K562 (cell line): ENCODE data around the gene ERAP2. TPM values are rescaled to one million over a fixed set of nuclear protein-coding genes. Genes with fewer than 3 reads are reported as not detected.

Experiments
- ATAC-seq: fragments of 200-7000 bp; cut with Tn5 transposase; 3 replicates; pipeline ENCODE4 v1.9.1; 2020; ENCODE audit warnings: moderate library complexity
- BruUV-seq: library from RNA; stranded (reverse); fragments of 400-500 nt; replicated peaks from 2 replicates; lab custom pipeline; 2021; lab: Mats Ljungman, UMichigan
- CTCF ChIA-PET: fragments of 300-600 bp; formaldehyde crosslinking; extraction: SDS; loops from one replicate; lab custom pipeline; 2021; ENCODE audit warnings: low intra/inter-chr PET ratio; lab: Yijun Ruan, JAX
- POLR2A ChIA-PET: fragments of 300-600, 350-650 bp; sonication (Branson Sonifier 250); formaldehyde crosslinking; extraction: SDS; loops from one replicate; lab custom pipeline; 2021; ENCODE audit warnings: antibody characterized with exemption, inconsistent platforms; lab: Yijun Ruan, JAX
- DNase-seq, 4 experiments: peaks; one replicate each; pipeline versions ENCODE4 v3.0.0 to v3.0.0-alpha.2; 2011 to 2018; ENCODE audit warnings: low spot score in 3 of 4, mixed read lengths in 3 of 4; ENCODE audit errors: extremely low read depth in 1 of 4
- FAIRE-seq: peaks from 2 replicates; lab custom pipeline; 2011; peaks lifted over from hg19 to GRCh38; lab: Jason Lieb, UNC
- H2AFZ ChIP-seq: 2 replicates; pipeline ENCODE4 v1.6.0; 2011; ENCODE audit warnings: low read depth, low read length, control low read depth, inconsistent platforms
- H3K27ac ChIP-seq: fragments of 200-600 bp; 3 replicates; pipeline ENCODE4 v1.8.0; 2011; ENCODE audit warnings: low read depth, mild to moderate bottlenecking, control low read depth, inconsistent platforms, low read length, moderate library complexity, mixed read lengths; ENCODE audit errors: extremely low read depth
- H3K27me3 ChIP-seq, 2 experiments: fragments of 300-600 bp in 1 of 2; 2 replicates in 1 of 2; 3 replicates in 1 of 2; pipeline versions ENCODE4 v1.6.0 to v1.8.0; 2011; ENCODE audit warnings: inconsistent platforms in 2 of 2, low read length in 2 of 2, mild to moderate bottlenecking in 1 of 2, mixed read lengths in 1 of 2, moderate library complexity in 1 of 2; ENCODE audit not compliant: control insufficient read depth in 2 of 2, insufficient read depth in 2 of 2
- H3K36me3 ChIP-seq: fragments of 300-600 bp; 3 replicates; pipeline ENCODE4 v1.8.0; 2011; ENCODE audit warnings: mild to moderate bottlenecking, low read length, inconsistent platforms; ENCODE audit not compliant: control insufficient read depth, insufficient read depth
- H3K4me1 ChIP-seq, 2 experiments: fragments of 200-600 bp in 1 of 2; replicated peaks in 1 of 2; 2 replicates in 1 of 2; 3 replicates in 1 of 2; pipeline versions ENCODE4 v1.5.1 to v1.8.0; 2011; ENCODE audit warnings: inconsistent platforms in 2 of 2, low read length in 2 of 2, mild to moderate bottlenecking in 1 of 2, mixed read lengths in 1 of 2, moderate library complexity in 1 of 2; ENCODE audit not compliant: control insufficient read depth in 2 of 2, insufficient read depth in 2 of 2
- H3K4me2 ChIP-seq: 2 replicates; pipeline ENCODE4 v1.6.1; 2011; ENCODE audit warnings: low read length, control low read depth, inconsistent platforms, mixed read lengths; ENCODE audit not compliant: insufficient read depth
- H3K4me3 ChIP-seq: fragments of 200-600 bp; sonication (generic), shearing (Covaris generic); 2 replicates; pipeline ENCODE4 v1.5.1; 2016; ENCODE audit warnings: control low read depth, inconsistent platforms
- H3K79me2 ChIP-seq: fragments of 200-600 bp; 3 replicates; pipeline ENCODE4 v1.8.0; 2011; ENCODE audit warnings: low read length, inconsistent platforms; ENCODE audit not compliant: control insufficient read depth, insufficient read depth
- H3K9ac ChIP-seq, 2 experiments: 2 replicates each; pipeline versions ENCODE4 v1.6.0 to v1.6.1; 2011; ENCODE audit warnings: low read depth in 2 of 2, low read length in 2 of 2, control low read depth in 1 of 2, inconsistent platforms in 1 of 2, mild to moderate bottlenecking in 1 of 2, mixed read lengths in 1 of 2; ENCODE audit not compliant: insufficient read depth in 1 of 2
- H3K9me1 ChIP-seq: one replicate; pipeline ENCODE4 v1.6.0; 2011; ENCODE audit warnings: inconsistent platforms, mild to moderate bottlenecking, low read length, moderate library complexity; ENCODE audit not compliant: control insufficient read depth, insufficient read depth
- H3K9me3 ChIP-seq: replicated peaks from 2 replicates; pipeline ENCODE4 v1.5.1; 2011; ENCODE audit warnings: low read depth, low read length, inconsistent platforms; ENCODE audit not compliant: control insufficient read depth, insufficient read depth
- H4K20me1 ChIP-seq: replicated peaks from 2 replicates; pipeline ENCODE4 v1.6.1; 2011; ENCODE audit warnings: low read length, inconsistent platforms, mixed read lengths; ENCODE audit not compliant: control insufficient read depth, insufficient read depth
- BMI1 ChIP-seq: fragments of 150-350 bp; IDR thresholded peaks from 2 replicates; pipeline ENCODE4 v1.6.1; 2014; ENCODE audit warnings: low read length
- DEAF1 ChIP-seq: fragments of 450-650 bp; formaldehyde crosslinking; IDR thresholded peaks from 2 replicates; pipeline ENCODE4 v1.4.0; 2020; ENCODE audit warnings: mild to moderate bottlenecking, moderate library complexity
- HCFC1 ChIP-seq: IDR thresholded peaks from 2 replicates; pipeline ENCODE4 v1.6.1; 2012; ENCODE audit warnings: low read depth, low read length, improper control_type of control experiment
- HMG20B ChIP-seq: fragments of 250-450 bp; sonication (Bioruptor Pico); IDR thresholded peaks from 2 replicates; pipeline ENCODE4 v1.5.0; 2021; ENCODE audit warnings: mild to moderate bottlenecking
- L3MBTL2 ChIP-seq: fragments of 450-650 bp; IDR thresholded peaks from 2 replicates; pipeline ENCODE4 v1.6.1; 2016; ENCODE audit warnings: mild to moderate bottlenecking, moderate library complexity
- MTF1 ChIP-seq: fragments of 250-450 bp; sonication (Bioruptor Pico); IDR thresholded peaks from 2 replicates; pipeline ENCODE4 v1.9.0; 2021; ENCODE audit warnings: moderate library complexity, mild to moderate bottlenecking, inconsistent platforms, borderline replicate concordance
- NR2C1 ChIP-seq, 2 experiments: fragments of 450-650 bp; IDR thresholded peaks; 2 replicates each; pipeline ENCODE4 v1.6.1; 2017; ENCODE audit warnings: mild to moderate bottlenecking in 2 of 2, antibody characterized with exemption in 1 of 2, inconsistent platforms in 1 of 2, missing compliant biosample characterization in 1 of 2, missing genetic modification characterization in 1 of 2
- NRF1 ChIP-seq, 2 experiments: fragments of 450-650 bp; IDR thresholded peaks in 1 of 2; conservative IDR thresholded peaks in 1 of 2; 2 replicates each; pipeline ENCODE4 v1.6.1; 2014; ENCODE audit warnings: mild to moderate bottlenecking in 2 of 2
- SMC3 ChIP-seq: conservative IDR thresholded peaks from 2 replicates; pipeline ENCODE4 v1.6.1; 2011; ENCODE audit warnings: low read depth, low read length, improper control_type of control experiment; ENCODE audit not compliant: insufficient read depth
- THRB ChIP-seq: fragments of 450-650 bp; formaldehyde crosslinking; conservative IDR thresholded peaks from 2 replicates; pipeline ENCODE4 v1.4.0; 2022; ENCODE audit warnings: mild to moderate bottlenecking, missing genetic modification characterization
- TRIM25 ChIP-seq: fragments of 450-650 bp; IDR thresholded peaks from 2 replicates; pipeline ENCODE4 v1.7.0; 2016; ENCODE audit warnings: borderline replicate concordance
- U2AF1 ChIP-seq: fragments of 200-400 bp; formaldehyde crosslinking; optimal IDR thresholded peaks from 2 replicates; pipeline ENCODE3; 2017; ENCODE audit warnings: mild to moderate bottlenecking, low read depth, low read length, moderate library complexity
- ZNF253 ChIP-seq: fragments of 250-450 bp; sonication (Bioruptor Pico); conservative IDR thresholded peaks from 2 replicates; pipeline ENCODE4 v1.6.1; 2021; ENCODE audit warnings: mild to moderate bottlenecking
- ZNF282 ChIP-seq: sonication (generic); formaldehyde crosslinking; IDR thresholded peaks from 2 replicates; pipeline ENCODE4 v1.8.1; 2023; ENCODE audit warnings: missing genetic modification reagents
- ZNF445 ChIP-seq: fragments of 250-450 bp; sonication (Bioruptor Pico); IDR thresholded peaks from 2 replicates; pipeline ENCODE4 v1.4.0; 2020; ENCODE audit warnings: low read depth, mild to moderate bottlenecking, moderate library complexity
- ZNF639 ChIP-seq, 2 experiments: fragments of 200-800 bp in 1 of 2; sonication (Bioruptor generic) in 1 of 2; sonication (generic) in 1 of 2; formaldehyde crosslinking in 1 of 2; IDR thresholded peaks in 1 of 2; conservative IDR thresholded peaks in 1 of 2; 2 replicates each; pipeline versions ENCODE4 v1.5.0 to v1.6.1; 2016 to 2020; ENCODE audit warnings: missing compliant biosample characterization in 1 of 2, missing genetic modification characterization in 1 of 2, missing genetic modification reagents in 1 of 2
- WGBS: fragments of 100-300 bp; shearing (Covaris generic); methylation state at CpG from one replicate; pipeline ENCODE4 v1.1.6; 2016; ENCODE audit warnings: low coverage, mixed read lengths; ENCODE audit not compliant: insufficient coverage; ENCODE audit errors: missing lambda C conversion rate; 5-methylcytosine and 5-hydroxymethylcytosine counted together
- in situ Hi-C: fragments of 300-500 bp; cut with MboI; formaldehyde crosslinking; loops from 4 replicates; pipeline ENCODE4 v1.15.0; 2018; ENCODE audit warnings: inconsistent platforms, mixed read lengths
- intact Hi-C: fragments of 100-400 bp; cut with micrococcal nuclease; formaldehyde crosslinking; loops from 2 replicates; pipeline ENCODE4 v1.14.2; 2022
- polyA plus RNA-seq, 8 experiments: library from polyadenylated mRNA; depleted of rRNA in 4 of 8; stranded (reverse) in 5 of 8; unstranded in 3 of 8; fragments of >200 nt; fragmentation: Nextera tagmentation in 2 of 8; fragmentation: Illumina TruSeq in 1 of 8; extraction: Ambion mirVana in 2 of 8; extraction: Trizol in 1 of 8; gene quantifications; 2 replicates each; pipeline versions ENCODE4 v1.2.1 to v1.2.3, GENCODE V29; 2011 to 2014; ENCODE audit warnings: inconsistent platforms in 1 of 8, missing spikeins in 1 of 8
- total RNA-seq, 7 experiments: library from RNA; depleted of rRNA in 6 of 7; stranded (reverse); fragments of >200 nt in 6 of 7; fragmentation: Illumina TruSeq in 2 of 7; extraction: Trizol in 2 of 7; gene quantifications; 2 replicates each; pipeline versions ENCODE4 v1.2.1 to v1.2.3, GENCODE V29; 2011 to 2021; ENCODE audit warnings: low replicate concordance in 1 of 7

ERAP2 gene
- total and polyA plus RNA-seq, 9 of the 15 experiments (the other 6 are each of a cell fraction or from before 2014, with no cell fraction given) = 0.93 to 4.0 (median 2.1) TPM

GRCh38 chr5:96896276-96896675, 20.0 kb downstream of the ERAP2 start:
- intact Hi-C loops (no loop called here), in situ Hi-C loops (no loop called here)
- Histone ChIP-seq H3K9me1 (no peaks in the 10 kb centered on the region), H3K4me3 (no peak overlapping the region), H3K27me3 (no peaks in the 10 kb centered on the region), H3K79me2 (no peaks in the 10 kb centered on the region), H3K9me3 (no peaks in the 10 kb centered on the region), H3K4me1 (no peaks in the 10 kb centered on the region), H3K9ac (no peak overlapping the region), H3K36me3 (no peaks in the 10 kb centered on the region; the same call in 2 of the 3 replicates), H3K27ac (no peak overlapping the region), H4K20me1 (no peaks in the 10 kb centered on the region), H3K4me2 (no peak overlapping the region), H2AFZ (no peak overlapping the region)
- FAIRE-seq (no peak), ATAC-seq (no peak), DNase-seq (no peak)
- ChIA-PET CTCF (no interaction called here), POLR2A (interaction anchor here (0.9 kb wide), 1 partner anchor 11 kb away, joined by 3 read pairs; no protein-coding TSS in a partner anchor)
- TF ChIP-seq THRB (CRISPR knock-in tag) = no peak
- no peak for TF ChIP-seq SMC3
- no peak for TF ChIP-seq DEAF1 (CRISPR knock-in tag)
- TF ChIP-seq MTF1 (CRISPR knock-in tag) = no peak
- no peak for TF ChIP-seq TRIM25
- TF ChIP-seq U2AF1 = no peak
- no peak for TF ChIP-seq ZNF253 (CRISPR knock-in tag)
- TF ChIP-seq HCFC1 = no peak
- TF ChIP-seq HMG20B (CRISPR knock-in tag) = no peak
- TF ChIP-seq NRF1 (conservative IDR thresholded peaks at IDR 0.05 in 1 of 2, IDR thresholded peaks at IDR 0.05 in 1 of 2) = no peak
- no peak for TF ChIP-seq BMI1
- no peak for TF ChIP-seq NR2C1 (IDR thresholded peaks at IDR 0.05)
- TF ChIP-seq NR2C1 (tag; IDR thresholded peaks at IDR 0.05) = no peak
- no peak for TF ChIP-seq ZNF639 (CRISPR knock-in tag; conservative IDR thresholded peaks at IDR 0.05 in 1 of 2, IDR thresholded peaks at IDR 0.05 in 1 of 2)
- TF ChIP-seq ZNF282 (CRISPR knock-in tag) = no peak
- TF ChIP-seq ZNF445 (CRISPR knock-in tag) = no peak
- no peak for TF ChIP-seq L3MBTL2
- 84% methylated on average over 4 of the region's 4 CpGs for WGBS
- no TSS peak for BruUV-seq
